Central memory CD8-positive, alpha-beta T cell (primary cell): ENCODE measurements around the gene ZBTB7C.

Experiments used
- ATAC-seq: fragments of 150-1000 bp; cut with Tn5 transposase; replicated peaks from 2 replicates; pipeline ENCODE4 v1.10.0; 2022; ENCODE audit warnings: mild to moderate bottlenecking, moderate FRiP score, moderate number of reproducible peaks; ENCODE audit not compliant: poor library complexity, severe bottlenecking; ENCODE audit errors: extremely low read depth
- DNase-seq, 2 donors: peaks; one replicate each; pipeline ENCODE4 v3.0.0; 2021; ENCODE audit warnings: low spot score in 2 of 2
- H3K27ac Mint-ChIP-seq: one replicate; pipeline ENCODE4 v1.8.0; 2022; ENCODE audit warnings: low read depth, mild to moderate bottlenecking, moderate library complexity, mixed read lengths
- H3K27me3 Mint-ChIP-seq: one replicate; pipeline ENCODE4 v1.8.0; 2022; ENCODE audit warnings: mixed read lengths
- H3K36me3 Mint-ChIP-seq: one replicate; pipeline ENCODE4 v1.8.0; 2022; ENCODE audit warnings: mild to moderate bottlenecking, moderate library complexity, mixed read lengths; ENCODE audit not compliant: insufficient read depth
- H3K4me1 Mint-ChIP-seq: one replicate; pipeline ENCODE4 v1.8.0; 2022; ENCODE audit warnings: mixed read lengths
- H3K4me3 Mint-ChIP-seq: one replicate; pipeline ENCODE4 v1.8.0; 2022; ENCODE audit warnings: mild to moderate bottlenecking, moderate library complexity, mixed read lengths
- H3K9me3 Mint-ChIP-seq: one replicate; pipeline ENCODE4 v1.8.0; 2022; ENCODE audit warnings: mixed read lengths

The ZBTB7C gene

GRCh38 chr18:48192542-48192941 is 216.6 kb downstream of the ZBTB7C start:
- DNase-seq, result no peak
- Mint-ChIP-seq H3K36me3 (no peaks in the 10 kb centered on the region), H3K4me1 (no peaks in the 10 kb centered on the region), H3K27ac (no peak overlapping the region), H3K27me3 (peaks cover 43% of the 10 kb centered on the region), H3K4me3 (no peak overlapping the region), H3K9me3 (no peaks in the 10 kb centered on the region)
- ATAC-seq, result no peak

- Mint-ChIP-seq H3K27me3 (peaks cover 51% of the 10 kb centered on the region), H3K27ac (no peak overlapping the region), H3K4me3 (no peak overlapping the region), H3K4me1 (no peaks in the 10 kb centered on the region), H3K9me3 (no peaks in the 10 kb centered on the region), H3K36me3 (no peaks in the 10 kb centered on the region)
- no peak for DNase-seq
- no peak for ATAC-seq
These were observed 217.7 kb downstream of the ZBTB7C start for GRCh38 chr18:48191494-48191893.

- H3K9me3 Mint-ChIP-seq, result no peaks in the 10 kb centered on the region
- H3K27ac Mint-ChIP-seq, result no peak overlapping the region
- ATAC-seq (no peak), DNase-seq (no peak)
- no peak overlapping the region for H3K4me3 Mint-ChIP-seq
- H3K4me1 Mint-ChIP-seq, result no peaks in the 10 kb centered on the region
- no peaks in the 10 kb centered on the region for H3K36me3 Mint-ChIP-seq
- H3K27me3 Mint-ChIP-seq, result peaks cover 56% of the 10 kb centered on the region
These were observed 218.2 kb downstream of the ZBTB7C start for GRCh38 chr18:48190994-48191393.

- Mint-ChIP-seq H3K27ac (no peak overlapping the region), H3K4me3 (no peak overlapping the region), H3K27me3 (peaks cover 67% of the 10 kb centered on the region), H3K4me1 (no peaks in the 10 kb centered on the region), H3K36me3 (no peaks in the 10 kb centered on the region), H3K9me3 (no peaks in the 10 kb centered on the region)
- ATAC-seq (no peak), DNase-seq (no peak)
These were observed 220.6 kb downstream of the ZBTB7C start for GRCh38 chr18:48188609-48189008.

- no peaks in the 10 kb centered on the region for H3K4me1 Mint-ChIP-seq
- H3K27ac Mint-ChIP-seq, result no peak overlapping the region
- no peaks in the 10 kb centered on the region for H3K9me3 Mint-ChIP-seq
- ATAC-seq (no peak), DNase-seq (no peak)
- H3K36me3 Mint-ChIP-seq, result no peaks in the 10 kb centered on the region
- H3K27me3 Mint-ChIP-seq, result peaks cover 80% of the 10 kb centered on the region
- H3K4me3 Mint-ChIP-seq, result no peak overlapping the region
These were observed 222.3 kb downstream of the ZBTB7C start for GRCh38 chr18:48186861-48187260.

GRCh38 chr18:48186131-48186766 is 222.9 kb downstream of the ZBTB7C start:
- ATAC-seq (no peak), DNase-seq (no peak)
- no peak overlapping the region for H3K4me3 Mint-ChIP-seq
- no peak overlapping the region for H3K27ac Mint-ChIP-seq
- H3K27me3 Mint-ChIP-seq, result peaks cover 86% of the 10 kb centered on the region
- no peaks in the 10 kb centered on the region for H3K9me3 Mint-ChIP-seq
- H3K36me3 Mint-ChIP-seq, result no peaks in the 10 kb centered on the region
- H3K4me1 Mint-ChIP-seq, result no peaks in the 10 kb centered on the region

GRCh38 chr18:48184118-48184517 is 225.1 kb downstream of the ZBTB7C start:
- ATAC-seq (no peak), DNase-seq (no peak)
- Mint-ChIP-seq H3K27me3 (peaks cover 85% of the 10 kb centered on the region), H3K4me1 (no peaks in the 10 kb centered on the region), H3K36me3 (no peaks in the 10 kb centered on the region), H3K4me3 (no peak overlapping the region), H3K9me3 (no peaks in the 10 kb centered on the region), H3K27ac (no peak overlapping the region)

- ATAC-seq (no peak), DNase-seq (no peak)
- Mint-ChIP-seq H3K4me3 (no peak overlapping the region), H3K36me3 (no peaks in the 10 kb centered on the region), H3K27ac (no peak overlapping the region), H3K4me1 (no peaks in the 10 kb centered on the region), H3K9me3 (no peaks in the 10 kb centered on the region), H3K27me3 (peaks cover 80% of the 10 kb centered on the region)
These were observed 225.6 kb downstream of the ZBTB7C start for GRCh38 chr18:48183613-48184012.

- DNase-seq, result no peak
- Mint-ChIP-seq H3K4me3 (no peak overlapping the region), H3K36me3 (no peaks in the 10 kb centered on the region), H3K27me3 (peaks cover 72% of the 10 kb centered on the region), H3K9me3 (no peaks in the 10 kb centered on the region), H3K4me1 (no peaks in the 10 kb centered on the region), H3K27ac (no peak overlapping the region)
- no peak for ATAC-seq
These were observed 226.4 kb downstream of the ZBTB7C start for GRCh38 chr18:48182779-48183178.

- Mint-ChIP-seq H3K9me3 (no peaks in the 10 kb centered on the region), H3K27ac (no peak overlapping the region), H3K27me3 (peaks cover 63% of the 10 kb centered on the region), H3K36me3 (no peaks in the 10 kb centered on the region), H3K4me3 (no peak overlapping the region), H3K4me1 (no peaks in the 10 kb centered on the region)
- ATAC-seq (no peak), DNase-seq (no peak)
These were observed 227.3 kb downstream of the ZBTB7C start for GRCh38 chr18:48181857-48182256.

- no peak overlapping the region for H3K4me3 Mint-ChIP-seq
These were observed 227.9 kb downstream of the ZBTB7C start for GRCh38 chr18:48181087-48181823.

GRCh38 chr18:48179666-48180065 is 229.5 kb downstream of the ZBTB7C start:
- H3K9me3 Mint-ChIP-seq, result no peaks in the 10 kb centered on the region
- H3K27ac Mint-ChIP-seq, result no peak overlapping the region
- peaks cover 41% of the 10 kb centered on the region for H3K27me3 Mint-ChIP-seq
- H3K4me3 Mint-ChIP-seq, result no peak overlapping the region
- DNase-seq (no peak), ATAC-seq (no peak)
- H3K36me3 Mint-ChIP-seq, result no peaks in the 10 kb centered on the region
- H3K4me1 Mint-ChIP-seq, result no peaks in the 10 kb centered on the region

More at GRCh38 chr18:48181087-48181823, 227.9 kb downstream of the ZBTB7C start:
- Mint-ChIP-seq H3K27ac (no peak overlapping the region), H3K4me1 (no peaks in the 10 kb centered on the region), H3K36me3 (no peaks in the 10 kb centered on the region), H3K9me3 (no peaks in the 10 kb centered on the region), H3K27me3 (peaks cover 57% of the 10 kb centered on the region)
- ATAC-seq, result no peak
- no peak for DNase-seq

- peaks cover 34% of the 10 kb centered on the region for H3K27me3 Mint-ChIP-seq
- H3K4me3 Mint-ChIP-seq, result no peak overlapping the region
- ATAC-seq, result no peak
- H3K36me3 Mint-ChIP-seq, result no peaks in the 10 kb centered on the region
- H3K9me3 Mint-ChIP-seq, result no peaks in the 10 kb centered on the region
- no peak for DNase-seq
- no peaks in the 10 kb centered on the region for H3K4me1 Mint-ChIP-seq
- no peak overlapping the region for H3K27ac Mint-ChIP-seq
These were observed 230.2 kb downstream of the ZBTB7C start for GRCh38 chr18:48179001-48179400.
